NCI-H446 (cell line): ENCODE data around the gene VPS16.
A peak's percentile ranks its signal among the peaks of the same experiment; 100 is the strongest.

ENCODE experiments used
- DNase-seq, 2 experiments: peaks; one replicate each; lab custom pipeline; 2025; lab: John Stamatoyannopoulos, UW

The VPS16 gene

GRCh38 chr20:2835331-2835796 is 5.2 kb upstream of the VPS16 start:
- no peak for DNase-seq

GRCh38 chr20:2836035-2836434 is 4.5 kb upstream of the VPS16 start:
- no peak for DNase-seq

GRCh38 chr20:2837221-2837960 is 3.2 kb upstream of the VPS16 start:
- DNase-seq: no peak

- no peak for DNase-seq
Observed at GRCh38 chr20:2838170-2838797, 2.3 kb upstream of the VPS16 start.

- no peak for DNase-seq
Observed at GRCh38 chr20:2838847-2839671, 1.5 kb upstream of the VPS16 start.

- no peak for DNase-seq
Observed at GRCh38 chr20:2839732-2840137, 810 bp upstream of the VPS16 start.

GRCh38 chr20:2840967-2841531 is 504 bp downstream of the VPS16 start:
- DNase-seq: no peak

GRCh38 chr20:2845607-2846006 is 5.1 kb downstream of the VPS16 start:
- DNase-seq: no peak

GRCh38 chr20:2846698-2847097 is 6.2 kb downstream of the VPS16 start:
- no peak for DNase-seq

GRCh38 chr20:2847802-2848201 is 7.3 kb downstream of the VPS16 start:
- DNase-seq: no peak

GRCh38 chr20:2849529-2849928 is 9.0 kb downstream of the VPS16 start:
- DNase-seq: no peak

GRCh38 chr20:2851086-2851485 is 10.5 kb downstream of the VPS16 start:
- no peak for DNase-seq

GRCh38 chr20:2858591-2858990 is 18.0 kb downstream of the VPS16 start:
- peak in 1 of 2 experiments; percentile 13 for DNase-seq

GRCh38 chr20:2859330-2860121 is 19.0 kb downstream of the VPS16 start:
- no peak for DNase-seq

- no peak for DNase-seq
Observed at GRCh38 chr20:2864626-2865025, 24.1 kb downstream of the VPS16 start.

- no peak for DNase-seq
Observed at GRCh38 chr20:2865101-2865500, 24.6 kb downstream of the VPS16 start.

- no peak for DNase-seq
Observed at GRCh38 chr20:2865630-2866029, 25.1 kb downstream of the VPS16 start.

GRCh38 chr20:2866236-2866635 is 25.7 kb downstream of the VPS16 start:
- DNase-seq: no peak

- DNase-seq: no peak
Observed at GRCh38 chr20:2867081-2867864, 26.7 kb downstream of the VPS16 start.

- no peak for DNase-seq
Observed at GRCh38 chr20:2869381-2869780, 28.8 kb downstream of the VPS16 start.

- DNase-seq: no peak
Observed at GRCh38 chr20:2871111-2871465, 30.5 kb downstream of the VPS16 start.
